Mesenchymal stem cell (in vitro differentiated cells and primary cell): ENCODE results near the gene GRM2.

Experiments used
- DNase-seq: peaks from one replicate; pipeline ENCODE4 v3.0.0-alpha.2; 2013
- H2AFZ ChIP-seq: one replicate; pipeline ENCODE4 v1.6.1; 2013; ENCODE audit warnings: low read depth, mild to moderate bottlenecking, control low read depth, inconsistent platforms, low read length, moderate library complexity
- H2AK5ac ChIP-seq: 2 replicates; pipeline ENCODE4 v1.6.1; 2013; ENCODE audit warnings: low read length, moderate library complexity, mild to moderate bottlenecking, inconsistent platforms; ENCODE audit not compliant: severe bottlenecking
- H2BK120ac ChIP-seq: one replicate; pipeline ENCODE4 v1.6.1; 2013; ENCODE audit warnings: low read depth, mild to moderate bottlenecking, inconsistent platforms, low read length, moderate library complexity
- H2BK12ac ChIP-seq, 2 experiments: one replicate each; pipeline ENCODE4 v1.6.1; 2013; ENCODE audit warnings: inconsistent platforms in 2 of 2, low read length in 2 of 2, mild to moderate bottlenecking in 2 of 2, moderate library complexity in 2 of 2, control low read depth in 1 of 2
- H2BK15ac ChIP-seq: one replicate; pipeline ENCODE4 v1.6.1; 2013; ENCODE audit warnings: mild to moderate bottlenecking, low read depth, inconsistent platforms; ENCODE audit not compliant: poor library complexity, severe bottlenecking
- H2BK5ac ChIP-seq: 2 replicates; pipeline ENCODE4 v1.6.1; 2013; ENCODE audit warnings: low read depth, mild to moderate bottlenecking, low read length, control low read depth, inconsistent platforms; ENCODE audit not compliant: poor library complexity, severe bottlenecking
- H3K14ac ChIP-seq, 2 experiments: one replicate each; pipeline ENCODE4 v1.6.1; 2013; ENCODE audit warnings: inconsistent platforms in 2 of 2, low read length in 2 of 2, control low read depth in 1 of 2, mild to moderate bottlenecking in 1 of 2, moderate library complexity in 1 of 2
- H3K18ac ChIP-seq, 2 experiments: one replicate each; pipeline ENCODE4 v1.6.1; 2013; ENCODE audit warnings: inconsistent platforms in 2 of 2, low read length in 2 of 2, control low read depth in 1 of 2, low read depth in 1 of 2, mild to moderate bottlenecking in 1 of 2
- H3K23ac ChIP-seq, 2 experiments: one replicate each; pipeline ENCODE4 v1.6.1; 2013; ENCODE audit warnings: inconsistent platforms in 2 of 2, low read length in 2 of 2, mild to moderate bottlenecking in 2 of 2, moderate library complexity in 2 of 2, control low read depth in 1 of 2
- H3K27ac ChIP-seq: 2 replicates; pipeline ENCODE4 v1.5.1; 2013; ENCODE audit warnings: mild to moderate bottlenecking, moderate library complexity, low read length, control low read depth, inconsistent platforms; ENCODE audit not compliant: poor library complexity, severe bottlenecking
- H3K27me3 ChIP-seq, 2 experiments: 2 replicates each; pipeline versions ENCODE4 v1.6.1 to v1.7.0; 2013; ENCODE audit warnings: low read length in 2 of 2, mild to moderate bottlenecking in 2 of 2, moderate library complexity in 2 of 2, control low read depth in 1 of 2, inconsistent platforms in 1 of 2; ENCODE audit not compliant: control insufficient read depth in 1 of 2, insufficient read depth in 1 of 2
- H3K36me3 ChIP-seq, 2 experiments: 2 replicates each; pipeline versions ENCODE4 v1.6.1 to v1.7.0; 2013; ENCODE audit warnings: low read length in 2 of 2, control low read depth in 1 of 2, inconsistent platforms in 1 of 2, low read depth in 1 of 2, mild to moderate bottlenecking in 1 of 2; ENCODE audit not compliant: insufficient read depth in 2 of 2, control insufficient read depth in 1 of 2
- H3K4ac ChIP-seq, 2 experiments: one replicate each; pipeline ENCODE4 v1.6.1; 2013; ENCODE audit warnings: inconsistent platforms in 2 of 2, low read length in 2 of 2, mild to moderate bottlenecking in 2 of 2, moderate library complexity in 2 of 2, control low read depth in 1 of 2, low read depth in 1 of 2
- H3K4me1 ChIP-seq: 2 replicates; pipeline ENCODE4 v1.6.1; 2013; ENCODE audit warnings: low read depth, low read length, control low read depth; ENCODE audit not compliant: control insufficient read depth, insufficient read depth
- H3K4me2 ChIP-seq: 2 replicates; pipeline ENCODE4 v1.6.1; 2013; ENCODE audit warnings: low read length, mild to moderate bottlenecking, inconsistent platforms; ENCODE audit not compliant: poor library complexity, severe bottlenecking
- H3K4me3 ChIP-seq, 2 experiments: 2 replicates each; pipeline versions ENCODE4 v1.5.1 to v1.7.0; 2013; ENCODE audit warnings: low read length in 2 of 2, mild to moderate bottlenecking in 2 of 2, control low read depth in 1 of 2, low read depth in 1 of 2; ENCODE audit not compliant: insufficient read depth in 1 of 2
- H3K79me1 ChIP-seq: replicated peaks from 2 replicates; pipeline ENCODE4 v1.6.1; 2013; ENCODE audit warnings: mild to moderate bottlenecking, control low read depth, low read length, inconsistent platforms; ENCODE audit not compliant: poor library complexity, severe bottlenecking
- H3K9ac ChIP-seq: 2 replicates; pipeline ENCODE4 v1.7.0; 2013; ENCODE audit warnings: mild to moderate bottlenecking, low read length, moderate library complexity
- H3K9me3 ChIP-seq: 2 replicates; pipeline ENCODE4 v1.7.0; 2013; ENCODE audit warnings: mild to moderate bottlenecking, low read length; ENCODE audit not compliant: control insufficient read depth
- H4K8ac ChIP-seq: one replicate; pipeline ENCODE4 v1.6.1; 2013; ENCODE audit warnings: inconsistent platforms, mild to moderate bottlenecking, low read length, moderate library complexity
- H4K91ac ChIP-seq: one replicate; pipeline ENCODE4 v1.6.1; 2013; ENCODE audit warnings: mild to moderate bottlenecking, low read length, inconsistent platforms
- WGBS: methylation state at CpG from one replicate; pipeline ENCODE4 v1.1.7; 2013; ENCODE audit warnings: mixed read lengths; 5-methylcytosine and 5-hydroxymethylcytosine counted together

Gene GRM2

GRCh38 chr3:51670823-51671733, 35.8 kb upstream of the GRM2 start, which contains the start of gene TEX264:
TSS of gene TEX264 (plus strand) at chr3:51671252. CDS start at chr3:51674305, 3,053 bp downstream.
- WGBS = 3% methylated on average over 64 of the region's 81 CpGs
- peaks cover 23% of the 10 kb centered on the region for H3K4me1 ChIP-seq
- peak within 1 kb of the TSS; percentile 82 to 97 for H3K18ac ChIP-seq
- peak within 1 kb of the TSS; percentile 55 for H4K91ac ChIP-seq
- DNase-seq = peak; percentile 78
- H2BK5ac ChIP-seq = peak within 1 kb of the TSS; percentile 61
- peak within 1 kb of the TSS; percentile 90 for H2AFZ ChIP-seq
- no peaks in the 10 kb centered on the region for H3K9me3 ChIP-seq
- peaks cover 34% of the 10 kb centered on the region for H3K79me1 ChIP-seq
- peak within 1 kb of the TSS; percentile 29 to 94 for H3K4ac ChIP-seq
- H2AK5ac ChIP-seq = peak within 1 kb of the TSS; percentile 41
- H2BK12ac ChIP-seq = peak within 1 kb of the TSS; percentile 29 to 68
- H4K8ac ChIP-seq = peak within 1 kb of the TSS; percentile 67
- H3K36me3 ChIP-seq = peaks cover 26 to 28% of the 10 kb centered on the region in 2 experiments
- peak within 1 kb of the TSS; percentile 93 for H3K9ac ChIP-seq
- H3K14ac ChIP-seq = peak within 1 kb of the TSS in 1 of 2 experiments; percentile 96
- H3K23ac ChIP-seq = peak within 1 kb of the TSS in 1 of 2 experiments; percentile 63
- H3K4me2 ChIP-seq = peak within 1 kb of the TSS; percentile 96
- peak within 1 kb of the TSS; percentile 59 for H2BK120ac ChIP-seq
- H3K27me3 ChIP-seq = no peaks in the 10 kb centered on the region
- H3K4me3 ChIP-seq = peak within 1 kb of the TSS; percentile 81 to 94
- H2BK15ac ChIP-seq = peak within 1 kb of the TSS; percentile 2
- H3K27ac ChIP-seq = peak within 1 kb of the TSS; percentile 26

- peak overlapping the region; percentile 82 to 97 for H3K18ac ChIP-seq
- peaks cover 29 to 35% of the 10 kb centered on the region in 2 experiments for H3K36me3 ChIP-seq
- H3K4me3 ChIP-seq = peak overlapping the region; percentile 81 to 94
- peak overlapping the region; percentile 96 for H3K4me2 ChIP-seq
- H2BK120ac ChIP-seq = peak overlapping the region; percentile 59
- H2BK12ac ChIP-seq = peak overlapping the region in 1 of 2 experiments; percentile 45
- H4K8ac ChIP-seq = peak overlapping the region; percentile 67
- no peaks in the 10 kb centered on the region for H3K9me3 ChIP-seq
- H3K14ac ChIP-seq = peak overlapping the region in 1 of 2 experiments; percentile 96
- peak overlapping the region in 1 of 2 experiments; percentile 63 for H3K23ac ChIP-seq
- WGBS = 10% methylated on average over 38 of the region's 40 CpGs
- H2BK15ac ChIP-seq = no peak overlapping the region
- H2AK5ac ChIP-seq = no peak overlapping the region
- DNase-seq = peak; percentile 76
- H3K79me1 ChIP-seq = peaks cover 42% of the 10 kb centered on the region
- peak overlapping the region; percentile 26 for H3K27ac ChIP-seq
- peak overlapping the region; percentile 55 for H4K91ac ChIP-seq
- H3K27me3 ChIP-seq = no peaks in the 10 kb centered on the region
- peak overlapping the region in 1 of 2 experiments; percentile 94 for H3K4ac ChIP-seq
- peak overlapping the region; percentile 93 for H3K9ac ChIP-seq
- peaks cover 23% of the 10 kb centered on the region for H3K4me1 ChIP-seq
- peak overlapping the region; percentile 90 for H2AFZ ChIP-seq
- H2BK5ac ChIP-seq = peak overlapping the region; percentile 61
Measured at GRCh38 chr3:51671734-51672475, 35.0 kb upstream of the GRM2 start.

- Histone ChIP-seq H3K4me2 (no peak overlapping the region), H3K18ac (no peak overlapping the region), H2BK12ac (no peak overlapping the region), H3K14ac (no peak overlapping the region), H3K4me3 (no peak overlapping the region), H3K27me3 (no peaks in the 10 kb centered on the region), H4K91ac (no peak overlapping the region), H3K36me3 (peaks cover 39 to 41% of the 10 kb centered on the region in 2 experiments), H2BK15ac (no peak overlapping the region), H2AK5ac (no peak overlapping the region), H3K4me1 (peaks cover 23% of the 10 kb centered on the region), H3K9me3 (no peaks in the 10 kb centered on the region), H4K8ac (no peak overlapping the region), H3K9ac (peak overlapping the region; percentile 93), H2BK5ac (no peak overlapping the region), H3K23ac (no peak overlapping the region), H3K79me1 (peaks cover 56% of the 10 kb centered on the region), H3K4ac (no peak overlapping the region), H2AFZ (no peak overlapping the region), H2BK120ac (no peak overlapping the region), H3K27ac (no peak overlapping the region)
- WGBS = 66% methylated on average over 3 of the region's 4 CpGs
- peak; percentile 6 for DNase-seq
Measured at GRCh38 chr3:51673181-51673801, 33.6 kb upstream of the GRM2 start.
